Measurements from ENCODE around the gene SLC25A38. TPM values are rescaled to one million over a fixed set of nuclear protein-coding genes. Genes with fewer than 3 reads are reported as not detected.
A peak's percentile ranks its signal among the peaks of the same experiment; 100 is the strongest.

SLC25A38 gene
- total RNA-seq, 1 donor from 2014 or later: 30.8 TPM

- Histone ChIP-seq H3K4me3 (ENCODE audit: low read depth, low read length) (no peak overlapping the region), H3K27me3 (ENCODE audit: control insufficient read depth, insufficient read depth, low read length) (no peaks in the 10 kb centered on the region), H3K36me3 (ENCODE audit: control insufficient read depth, insufficient read depth, low read length) (no peaks in the 10 kb centered on the region)
- no peak for DNase-seq (ENCODE audit: low read depth)
- no peak for TF ChIP-seq CTCF (IDR thresholded peaks at IDR 0.05; ENCODE audit: insufficient read depth, low read length, poor library complexity, severe bottlenecking)
Observed at GRCh38 chr3:39378957-39379777, 4.0 kb upstream of the SLC25A38 start.

- DNase-seq (ENCODE audit: low read depth): no peak
- TF ChIP-seq CTCF (IDR thresholded peaks at IDR 0.05; ENCODE audit: insufficient read depth, low read length, poor library complexity, severe bottlenecking): no peak
- H3K27me3 ChIP-seq (ENCODE audit: control insufficient read depth, insufficient read depth, low read length): no peaks in the 10 kb centered on the region
Observed at GRCh38 chr3:39379778-39380155, 3.4 kb upstream of the SLC25A38 start.

GRCh38 chr3:39381432-39381831 is 1.7 kb upstream of the SLC25A38 start:
- Histone ChIP-seq H3K36me3 (ENCODE audit: control insufficient read depth, insufficient read depth, low read length) (no peaks in the 10 kb centered on the region), H3K4me3 (ENCODE audit: low read depth, low read length) (no peak overlapping the region), H3K27me3 (ENCODE audit: control insufficient read depth, insufficient read depth, low read length) (no peaks in the 10 kb centered on the region)
- no peak for TF ChIP-seq CTCF (IDR thresholded peaks at IDR 0.05; ENCODE audit: insufficient read depth, low read length, poor library complexity, severe bottlenecking)
- DNase-seq (ENCODE audit: low read depth): no peak

More at GRCh38 chr3:39379778-39380155, 3.4 kb upstream of the SLC25A38 start:
- H3K36me3 ChIP-seq (ENCODE audit: control insufficient read depth, insufficient read depth, low read length): no peaks in the 10 kb centered on the region
- H3K4me3 ChIP-seq (ENCODE audit: low read depth, low read length): no peak overlapping the region

GRCh38 chr3:39383881-39384664 is 903 bp downstream of the SLC25A38 start:
- peak; percentile 72 for DNase-seq (ENCODE audit: low read depth)
- TF ChIP-seq CTCF (IDR thresholded peaks at IDR 0.05; ENCODE audit: insufficient read depth, low read length, poor library complexity, severe bottlenecking): no peak
- Histone ChIP-seq H3K27me3 (ENCODE audit: control insufficient read depth, insufficient read depth, low read length) (no peaks in the 10 kb centered on the region), H3K4me3 (ENCODE audit: low read depth, low read length) (peak overlapping the region; percentile 86), H3K36me3 (ENCODE audit: control insufficient read depth, insufficient read depth, low read length) (no peaks in the 10 kb centered on the region)

- no peaks in the 10 kb centered on the region for H3K36me3 ChIP-seq (ENCODE audit: control insufficient read depth, insufficient read depth, low read length)
- no peak for DNase-seq (ENCODE audit: low read depth)
- TF ChIP-seq CTCF (IDR thresholded peaks at IDR 0.05; ENCODE audit: insufficient read depth, low read length, poor library complexity, severe bottlenecking): no peak
- H3K4me3 ChIP-seq (ENCODE audit: low read depth, low read length): peak overlapping the region; percentile 86
- H3K27me3 ChIP-seq (ENCODE audit: control insufficient read depth, insufficient read depth, low read length): no peaks in the 10 kb centered on the region
Observed at GRCh38 chr3:39384665-39385000, 1.5 kb downstream of the SLC25A38 start.
